HCT116 (cell line): Measurements from ENCODE around the gene CKB. TPM values are rescaled to one million over a fixed set of nuclear protein-coding genes. Genes with fewer than 3 reads are reported as not detected.

Experiments
- ATAC-seq: fragments of 200-7000 bp; cut with Tn5 transposase; 2 replicates; pipeline ENCODE4 v1.9.1; 2020; ENCODE audit warnings: mild to moderate bottlenecking, moderate library complexity
- BruUV-seq: library from RNA; stranded (reverse); fragments of 400-500 nt; replicated peaks from 2 replicates; lab custom pipeline; 2021; lab: Mats Ljungman, UMichigan
- CTCF ChIA-PET: fragments of 300-600 bp; sonication (Branson Sonifier 250); formaldehyde crosslinking; loops from one replicate; lab custom pipeline; 2021; ENCODE audit warnings: antibody characterized with exemption; lab: Charles Lee
- POLR2A ChIA-PET: fragments of 300-600, 350-600 bp; sonication (Branson Sonifier 250); formaldehyde crosslinking; loops from one replicate; lab custom pipeline; 2021; ENCODE audit warnings: antibody characterized with exemption; lab: Charles Lee
- RAD21 ChIA-PET, 2 experiments: fragments of 300-600 bp; sonication (Branson Sonifier 250); formaldehyde crosslinking; loops; one replicate each; lab custom pipeline; 2023; ENCODE audit warnings: low total read pairs in 2 of 2; ENCODE audit not compliant: uncharacterized antibody in 2 of 2, unreplicated experiment in 2 of 2, low non-redundant PET in 1 of 2; lab: Charles Lee
- DNase-seq: peaks from one replicate; pipeline ENCODE4 v3.0.0-alpha.2; 2010; ENCODE audit warnings: low read depth, low spot score
- H2AFZ ChIP-seq: fragments of 200-600 bp; shearing (Covaris generic), sonication (generic); 2 replicates; pipeline ENCODE4 v1.6.1; 2017; ENCODE audit warnings: low read depth, mixed run types, mixed read lengths, antibody characterized with exemption, low read length; ENCODE audit not compliant: poor library complexity, severe bottlenecking
- H3K27ac ChIP-seq: 2 replicates; pipeline ENCODE4 v1.5.1; 2012; ENCODE audit warnings: low read depth, low read length
- H3K27me3 ChIP-seq: fragments of 200-600 bp; sonication (generic); 2 replicates; pipeline ENCODE4 v1.6.1; 2016; ENCODE audit warnings: mixed run types, low read length, mixed read lengths; ENCODE audit not compliant: insufficient read depth
- H3K36me3 ChIP-seq, 2 experiments: fragments of 200-500 bp in 1 of 2; fragments of 200-600 bp in 1 of 2; sonication (Bioruptor generic) in 1 of 2; sonication (generic) in 1 of 2; 2 replicates each; pipeline versions ENCODE4 v1.5.1 to v1.6.1; 2014 to 2016; ENCODE audit warnings: low read length in 2 of 2, inconsistent platforms in 1 of 2, mixed read lengths in 1 of 2, mixed run types in 1 of 2; ENCODE audit not compliant: insufficient read depth in 2 of 2, control insufficient read depth in 1 of 2
- H3K4me1 ChIP-seq, 2 experiments: fragments of 200-600 bp in 1 of 2; sonication (generic) in 1 of 2; 2 replicates each; pipeline versions ENCODE4 v1.5.1 to v1.6.1; 2012 to 2017; ENCODE audit warnings: low read length in 2 of 2, inconsistent platforms in 1 of 2, mild to moderate bottlenecking in 1 of 2, mixed read lengths in 1 of 2, mixed run types in 1 of 2, moderate library complexity in 1 of 2; ENCODE audit not compliant: insufficient read depth in 2 of 2, control insufficient read depth in 1 of 2
- H3K4me2 ChIP-seq: fragments of 200-600 bp; sonication (generic); 2 replicates; pipeline ENCODE4 v1.6.1; 2017; ENCODE audit warnings: mixed run types, low read length, mixed read lengths
- H3K4me3 ChIP-seq, 2 experiments: fragments of 200-600 bp in 1 of 2; sonication (generic) in 1 of 2; replicated peaks in 1 of 2; 2 replicates each; pipeline ENCODE4 v1.5.1; 2011 to 2016; ENCODE audit warnings: low read length in 2 of 2, control low read depth in 1 of 2, low read depth in 1 of 2, mild to moderate bottlenecking in 1 of 2, mixed read lengths in 1 of 2, mixed run types in 1 of 2
- H3K79me2 ChIP-seq: fragments of 200-600 bp; sonication (generic); 2 replicates; pipeline ENCODE4 v1.6.1; 2017; ENCODE audit warnings: mild to moderate bottlenecking, mixed run types, low read length, moderate library complexity, mixed read lengths; ENCODE audit not compliant: insufficient read depth
- H3K9ac ChIP-seq: fragments of 200-600 bp; sonication (generic); 2 replicates; pipeline ENCODE4 v1.6.1; 2016; ENCODE audit warnings: low read length, mixed read lengths
- H3K9me2 ChIP-seq: fragments of 200-600 bp; sonication (generic), shearing (Covaris generic); 2 replicates; pipeline ENCODE4 v1.6.1; 2017; ENCODE audit warnings: mixed run types, mild to moderate bottlenecking, moderate library complexity; ENCODE audit not compliant: insufficient read depth
- H3K9me3 ChIP-seq, 2 experiments: fragments of 200-500 bp in 1 of 2; fragments of 200-600 bp in 1 of 2; sonication (Bioruptor generic) in 1 of 2; sonication (generic) in 1 of 2; 2 replicates each; pipeline ENCODE4 v1.6.1; 2014 to 2017; ENCODE audit warnings: low read length in 2 of 2, mixed read lengths in 2 of 2, inconsistent platforms in 1 of 2, low read depth in 1 of 2, mild to moderate bottlenecking in 1 of 2, mixed run types in 1 of 2, moderate library complexity in 1 of 2; ENCODE audit not compliant: control insufficient read depth in 1 of 2, insufficient read depth in 1 of 2
- H4K20me1 ChIP-seq: fragments of 200-600 bp; sonication (generic), shearing (Covaris generic); 2 replicates; pipeline ENCODE4 v1.6.1; 2017; ENCODE audit warnings: mixed run types, mild to moderate bottlenecking, moderate library complexity; ENCODE audit not compliant: insufficient read depth
- ATF3 ChIP-seq: IDR thresholded peaks from 2 replicates; pipeline ENCODE4 v1.6.1; 2012
- CBX3 ChIP-seq: IDR thresholded peaks from 2 replicates; pipeline ENCODE4 v1.6.1; 2012; ENCODE audit warnings: low read depth
- CEBPB ChIP-seq: IDR thresholded peaks from 2 replicates; pipeline ENCODE4 v1.6.1; 2012; ENCODE audit warnings: low read depth
- CTCF ChIP-seq, 3 experiments: fragments of 200-600 bp in 1 of 3; sonication (generic) in 1 of 3; IDR thresholded peaks in 2 of 3; conservative IDR thresholded peaks in 1 of 3; 2 replicates each; pipeline ENCODE4 v1.5.1; 2012 to 2017; ENCODE audit warnings: low read depth in 2 of 3, low read length in 2 of 3, antibody characterized with exemption in 1 of 3, borderline replicate concordance in 1 of 3, control low read depth in 1 of 3, mild to moderate bottlenecking in 1 of 3, mixed read lengths in 1 of 3, mixed run types in 1 of 3, moderate library complexity in 1 of 3; ENCODE audit not compliant: insufficient read depth in 1 of 3
- EZH2phosphoT487 ChIP-seq: fragments of 200-600 bp; IDR thresholded peaks from 2 replicates; pipeline ENCODE4 v1.6.1; 2018; ENCODE audit warnings: antibody characterized with exemption, borderline replicate concordance
- JUND ChIP-seq: IDR thresholded peaks from 2 replicates; pipeline ENCODE4 v1.6.1; 2012
- POLR2A ChIP-seq: IDR thresholded peaks from 2 replicates; pipeline ENCODE4 v1.7.0; 2011; ENCODE audit warnings: borderline replicate concordance; ENCODE audit not compliant: insufficient read depth, insufficient read length; ENCODE audit errors: extremely low read depth
- POLR2AphosphoS5 ChIP-seq: IDR thresholded peaks from 2 replicates; pipeline ENCODE4 v1.6.1; 2011; ENCODE audit warnings: mild to moderate bottlenecking, low read depth, low read length, moderate library complexity
- SIN3A ChIP-seq: IDR thresholded peaks from 2 replicates; pipeline ENCODE4 v1.6.1; 2012; ENCODE audit warnings: low read depth
- SP1 ChIP-seq: IDR thresholded peaks from 2 replicates; pipeline ENCODE4 v1.6.1; 2012; ENCODE audit warnings: low read depth
- SRF ChIP-seq: IDR thresholded peaks from 2 replicates; pipeline ENCODE4 v1.6.1; 2012; ENCODE audit warnings: low read depth
- ZBTB33 ChIP-seq: IDR thresholded peaks from 2 replicates; pipeline ENCODE4 v1.6.1; 2011; ENCODE audit warnings: mild to moderate bottlenecking, low read length, moderate library complexity; ENCODE audit not compliant: insufficient replicate concordance; ENCODE audit errors: extremely low read depth
- ZFX ChIP-seq: fragments of 450-650 bp; IDR thresholded peaks from 2 replicates; pipeline ENCODE4 v1.6.1; 2017
- ZNF274 ChIP-seq: fragments of 200-500 bp; sonication (Bioruptor generic); IDR thresholded peaks from 2 replicates; pipeline ENCODE4 v1.6.1; 2014; ENCODE audit warnings: mild to moderate bottlenecking, low read depth, low read length, inconsistent platforms
- intact Hi-C: fragments of 100-400 bp; cut with micrococcal nuclease; formaldehyde crosslinking; loops from 2 replicates; pipeline ENCODE4 v1.10.0; 2022
- total RNA-seq: library from RNA; stranded (reverse); gene quantifications from one replicate; pipeline ENCODE4 v1.2.1, GENCODE V29; 2021; ENCODE audit not compliant: unreplicated experiment

CKB gene
- total RNA-seq, 1 experiment from 2014 or later = 605 TPM

GRCh38 chr14:103568952-103569351 is 46.3 kb upstream of the CKB start:
- RAD21 ChIA-PET = no interaction called here
- Histone ChIP-seq H3K4me3 (no peak overlapping the region), H3K4me1 (peaks cover 5 to 9% of the 10 kb centered on the region in 2 experiments; a peak in 3 of 4 replicates), H3K79me2 (peaks cover 50% of the 10 kb centered on the region), H3K4me2 (no peak overlapping the region), H4K20me1 (no peaks in the 10 kb centered on the region), H3K9me2 (no peaks in the 10 kb centered on the region), H3K27me3 (no peaks in the 10 kb centered on the region), H3K36me3 (peaks cover 0 to under 1% of the 10 kb centered on the region in 2 experiments; a peak in 1 of 4 replicates), H3K9me3 (no peaks in the 10 kb centered on the region), H3K9ac (no peak overlapping the region), H3K27ac (no peak overlapping the region), H2AFZ (no peak overlapping the region)
- DNase-seq (no peak), ATAC-seq (no peak)
- CTCF ChIA-PET = interaction anchor here (1.1 kb wide), 1 partner anchor 509 kb away, joined by 4 read pairs; no protein-coding TSS in a partner anchor
- no TSS peak for BruUV-seq
- no peak for TF ChIP-seq SIN3A
- no peak for TF ChIP-seq ZNF274
- TF ChIP-seq CBX3 = no peak
- no peak for TF ChIP-seq POLR2AphosphoS5
- TF ChIP-seq EZH2phosphoT487 = no peak
- no peak for TF ChIP-seq SRF
- TF ChIP-seq JUND = no peak
- TF ChIP-seq ZFX = no peak
- no peak for TF ChIP-seq POLR2A
- no peak for TF ChIP-seq SP1
- TF ChIP-seq ATF3 = no peak
- no peak for TF ChIP-seq CEBPB
- no peak for TF ChIP-seq ZBTB33
- no peak for TF ChIP-seq CTCF (IDR thresholded peaks at IDR 0.05 in 2 of 3, conservative IDR thresholded peaks at IDR 0.05 in 1 of 3; ENCODE audit: borderline replicate concordance in 1 of 3, insufficient read depth in 1 of 3, low read depth in 2 of 3, low read length in 2 of 3)
- POLR2A ChIA-PET = no interaction called here
- intact Hi-C loops = no loop called here
